HL-60 (cell line): ENCODE data around the gene SIRPD.

Experiments
- CTCF ChIP-seq: IDR thresholded peaks from one replicate; pipeline ENCODE4 v1.5.1; 2011; ENCODE audit warnings: low read length, control low read depth, inconsistent platforms; ENCODE audit not compliant: insufficient read depth
- GABPA ChIP-seq: IDR thresholded peaks from 2 replicates; pipeline ENCODE4 v1.6.1; 2012; ENCODE audit warnings: low read depth
- POLR2AphosphoS5 ChIP-seq: IDR thresholded peaks from 2 replicates; pipeline ENCODE4 v1.6.1; 2012; ENCODE audit warnings: low read depth
- REST ChIP-seq: IDR thresholded peaks from 2 replicates; pipeline ENCODE4 v1.6.1; 2012; ENCODE audit warnings: low read depth; ENCODE audit not compliant: insufficient replicate concordance
- SPI1 ChIP-seq: IDR thresholded peaks from 2 replicates; pipeline ENCODE4 v1.6.1; 2012; ENCODE audit warnings: low read depth, mild to moderate bottlenecking, borderline replicate concordance

- TF ChIP-seq POLR2AphosphoS5: no peak
- TF ChIP-seq CTCF: no peak
- TF ChIP-seq GABPA: no peak
- no peak for TF ChIP-seq SPI1
- no peak for TF ChIP-seq REST
Measured at GRCh38 chr20:1508574-1508973, 48.9 kb downstream of the SIRPD start.
